Measurements from ENCODE around the gene LGI4.

The LGI4 gene

GRCh38 chr19:35088131-35088913 lies 46.5 kb downstream of the LGI4 start:
- DNase-seq (ENCODE audit: low read depth in 2 of 2, low spot score in 1 of 2) = no peak

DNA sequence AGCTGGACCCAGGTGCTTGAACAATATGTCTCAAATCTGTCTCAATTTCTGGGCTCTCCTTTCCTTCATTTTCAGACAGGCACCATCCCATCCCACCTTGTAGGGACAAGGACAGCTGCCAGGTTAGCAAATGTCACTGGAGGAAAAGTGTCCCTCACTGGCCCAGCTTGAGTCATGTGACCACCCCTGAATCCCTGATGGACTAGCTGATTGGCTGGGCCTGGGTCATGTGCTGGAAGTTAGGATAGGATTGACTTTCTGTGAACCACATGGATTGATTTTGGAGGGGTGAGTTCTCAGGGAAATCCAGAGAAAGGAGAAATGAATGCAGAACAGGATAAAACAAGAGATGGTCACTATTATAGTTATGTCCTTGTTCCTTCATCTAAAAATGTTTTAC lies 47.5 kb downstream of the LGI4 start:
- no peak for DNase-seq (ENCODE audit: low read depth in 2 of 2, low spot score in 1 of 2)

GRCh38 chr19:35086455-35086854 lies 48.4 kb downstream of the LGI4 start:
- DNase-seq (ENCODE audit: low read depth in 2 of 2, low spot score in 1 of 2) = no peak

- DNase-seq (ENCODE audit: low read depth in 2 of 2, low spot score in 1 of 2) = no peak
Measured at GRCh38 chr19:35085947-35086346, 48.9 kb downstream of the LGI4 start.

DNA sequence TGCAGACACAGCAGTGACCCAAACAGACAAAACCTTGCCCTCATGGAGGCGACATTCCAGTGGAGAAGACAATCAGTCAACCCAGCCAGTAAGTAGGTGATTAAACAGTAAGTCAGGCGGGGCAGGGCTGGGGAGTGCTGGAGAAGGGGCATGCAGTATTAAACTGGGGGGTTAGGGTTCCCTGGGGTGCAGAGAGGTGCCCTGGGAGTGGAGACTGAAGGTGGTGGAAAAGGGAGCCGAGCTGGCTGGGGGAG lies 50.4 kb downstream of the LGI4 start:
- DNase-seq (ENCODE audit: low read depth in 2 of 2, low spot score in 1 of 2) = no peak

DNA sequence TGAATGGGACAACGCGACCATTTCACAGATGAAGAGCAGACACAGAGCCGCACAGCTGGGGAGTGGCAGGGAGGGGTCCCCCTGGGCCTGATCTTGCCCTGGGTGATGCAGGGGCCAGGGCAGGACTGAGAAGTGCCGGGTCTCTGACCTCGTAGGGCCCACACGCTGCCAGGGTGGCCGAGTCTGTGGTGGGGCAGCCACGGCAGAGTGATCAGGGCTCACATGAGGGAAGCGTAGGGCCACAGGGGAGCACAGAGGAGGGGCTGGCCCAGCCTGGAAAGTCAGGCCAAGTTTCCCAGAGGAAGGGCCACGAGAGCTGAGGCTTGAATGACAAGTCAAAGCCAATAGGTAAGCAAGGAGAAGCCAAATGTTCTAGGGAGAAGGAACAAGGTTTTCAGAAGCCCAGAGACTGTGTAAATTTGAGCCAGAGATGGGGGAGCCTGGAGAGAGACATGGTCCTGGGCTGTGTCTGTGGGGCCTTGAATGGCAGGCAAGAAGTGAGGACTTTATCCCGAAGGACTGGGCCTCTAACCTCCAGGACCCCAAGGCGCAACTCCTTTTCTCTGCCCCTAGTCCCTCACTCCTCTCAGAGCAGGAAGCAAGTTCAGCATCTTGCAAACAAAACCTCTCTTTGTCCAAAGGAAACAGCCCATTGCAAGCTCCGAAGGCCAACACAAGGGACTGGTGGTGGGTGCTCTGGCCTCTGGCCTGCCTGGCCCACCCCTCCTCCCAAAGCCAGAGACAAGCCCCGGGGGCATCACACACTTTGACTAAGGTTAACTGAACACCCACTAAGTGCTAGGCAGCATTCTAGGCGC lies 51.0 kb downstream of the LGI4 start:
- no peak for DNase-seq (ENCODE audit: low read depth in 2 of 2, low spot score in 1 of 2)

- DNase-seq (ENCODE audit: low read depth in 2 of 2, low spot score in 1 of 2) = no peak
Measured at GRCh38 chr19:35081201-35081600, 53.7 kb downstream of the LGI4 start.

DNA sequence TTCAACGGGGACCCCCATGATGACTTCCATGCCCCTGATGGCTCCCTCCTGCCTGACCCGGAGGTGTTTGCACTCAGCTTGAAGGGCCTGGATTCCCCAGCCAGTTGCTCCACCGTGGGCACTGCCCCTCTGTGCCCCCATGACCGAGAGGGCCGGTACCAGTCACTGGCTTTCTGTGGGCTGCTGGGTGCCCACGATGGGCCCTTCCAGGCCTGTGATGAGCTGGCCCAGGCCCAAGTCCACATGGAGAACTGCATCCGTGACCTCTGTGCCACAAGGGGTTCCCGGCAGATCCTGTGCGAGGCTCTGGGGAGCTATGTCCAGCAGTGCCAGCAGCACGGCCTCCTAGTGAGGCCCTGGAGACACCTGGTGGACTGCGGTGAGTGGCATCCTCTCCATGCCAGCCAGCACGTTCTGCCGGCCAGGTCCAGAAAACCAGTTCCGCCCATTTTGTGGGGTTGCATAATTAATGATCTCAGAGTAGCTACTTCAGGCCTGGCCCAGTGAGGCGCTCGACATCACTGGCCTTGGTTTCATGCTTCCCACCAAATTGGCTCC lies 54.2 kb downstream of the LGI4 start:
- DNase-seq (ENCODE audit: low read depth in 2 of 2, low spot score in 1 of 2) = no peak

GRCh38 chr19:35079826-35080225 lies 55.0 kb downstream of the LGI4 start:
- DNase-seq (ENCODE audit: low read depth in 2 of 2, low spot score in 1 of 2) = no peak

GRCh38 chr19:35077411-35078223 lies 57.2 kb downstream of the LGI4 start:
- no peak for DNase-seq (ENCODE audit: low read depth in 2 of 2, low spot score in 1 of 2)

DNA sequence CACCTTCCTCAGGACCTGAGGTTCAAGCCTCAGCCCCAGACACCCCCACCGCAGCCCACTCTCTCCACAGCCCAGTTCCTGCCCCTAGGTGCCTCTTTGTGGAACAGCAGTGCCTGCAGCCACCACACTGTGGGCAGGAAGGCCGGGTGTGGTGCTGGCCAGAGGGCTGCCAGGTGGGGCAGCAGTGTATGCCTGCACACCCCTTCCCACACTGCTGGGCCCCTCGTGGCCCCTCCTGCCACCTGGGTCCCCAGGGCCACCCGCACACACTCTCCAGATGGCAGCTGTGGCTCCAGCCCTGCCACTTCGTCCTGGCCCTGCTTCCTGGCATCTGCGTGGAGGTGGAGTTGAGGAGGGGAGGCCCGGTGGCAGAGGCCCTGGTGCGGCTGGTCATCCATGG lies 58.2 kb downstream of the LGI4 start:
- no peak for DNase-seq (ENCODE audit: low read depth in 2 of 2, low spot score in 1 of 2)

DNA sequence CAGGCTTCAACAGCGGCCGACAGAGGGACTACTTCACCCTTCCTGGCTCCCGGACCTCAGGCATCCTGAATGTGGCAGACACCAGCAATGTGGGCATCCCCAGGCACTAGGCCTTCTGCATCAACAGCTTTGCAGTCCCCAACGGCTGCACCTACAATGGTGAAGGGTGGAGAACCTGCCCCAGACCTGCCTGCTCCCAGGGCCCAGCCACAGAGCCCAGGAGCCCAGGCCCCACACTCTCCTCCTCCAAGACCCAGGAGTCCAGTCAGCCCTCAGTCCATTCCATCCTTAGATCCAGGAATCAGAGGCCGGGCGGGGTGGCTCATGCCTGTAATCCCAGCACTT lies 58.9 kb downstream of the LGI4 start:
- DNase-seq (ENCODE audit: low read depth in 2 of 2, low spot score in 1 of 2) = no peak

DNA sequence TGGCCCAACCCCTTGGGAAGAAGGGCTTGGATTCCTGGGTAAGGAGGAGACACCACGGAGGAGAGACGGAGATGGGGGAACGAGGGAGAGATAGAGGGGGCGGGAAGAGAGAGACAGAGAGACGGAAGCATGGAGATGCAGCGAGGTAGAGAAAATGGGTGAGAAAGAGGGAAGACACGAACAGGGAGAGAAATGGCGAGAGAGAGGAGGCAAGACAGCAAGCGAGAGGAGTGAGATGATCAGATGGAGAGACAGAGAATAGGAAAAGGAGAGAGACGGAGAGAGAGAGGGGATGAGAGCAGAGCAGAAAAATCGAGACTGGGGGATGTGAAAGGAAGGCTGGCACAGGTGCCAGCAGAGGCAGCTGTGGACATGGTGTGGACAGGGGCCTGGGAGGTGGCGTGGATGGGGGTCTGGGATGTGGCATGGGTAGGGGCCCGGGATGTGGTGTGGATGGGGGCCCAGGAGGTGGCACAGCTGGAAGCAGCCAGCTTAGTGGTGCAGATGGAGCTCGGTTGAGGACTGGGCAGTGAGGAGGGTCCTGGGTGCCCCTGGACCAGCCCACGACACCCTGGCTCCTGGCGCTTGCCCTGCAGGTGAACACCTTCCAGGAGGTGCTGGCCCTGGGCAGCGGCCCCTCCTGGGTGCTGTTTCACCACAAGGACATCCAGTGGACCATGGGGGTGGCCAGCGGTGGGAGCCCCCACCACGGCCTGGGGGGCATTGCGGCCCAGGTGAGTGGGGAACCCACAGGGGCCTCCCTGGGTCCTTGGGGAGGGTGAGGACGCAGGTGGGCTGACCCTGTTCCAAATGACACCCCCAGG lies 59.4 kb downstream of the LGI4 start:
- no peak for DNase-seq (ENCODE audit: low read depth in 2 of 2, low spot score in 1 of 2)

All from stimulated activated CD8-positive, alpha-beta memory T cell treated with anti-CD3 and anti-CD28 coated beads, Interleukin-4, amount 100 ng/mL, for 4 hours (primary cell).